VCaP (cell line): ENCODE results near the gene CLDN20.
"Not testable (repeated sequence)": the region's sequence is repeated elsewhere in the genome, so short reads cannot be mapped to it uniquely, and the experiment has no call there.

Experiments used
- H3K27ac ChIP-seq: fragments of 450-650 bp; 2 replicates; pipeline ENCODE4 v1.5.1; 2017
- CTCF ChIP-seq: fragments of 450-650 bp; conservative IDR thresholded peaks from 2 replicates; pipeline ENCODE4 v1.5.1; 2017; ENCODE audit warnings: mild to moderate bottlenecking, moderate library complexity

Gene CLDN20

GRCh38 chr6:155264693-155265320 is 994 bp downstream of the CLDN20 start:
- no peak for TF ChIP-seq CTCF
- no peak overlapping the region for H3K27ac ChIP-seq

GRCh38 chr6:155265843-155266535 is 2.2 kb downstream of the CLDN20 start:
- H3K27ac ChIP-seq = no peak overlapping the region
- TF ChIP-seq CTCF = no peak

GRCh38 chr6:155267411-155267810 is 3.6 kb downstream of the CLDN20 start:
- TF ChIP-seq CTCF = no peak
- no peak overlapping the region for H3K27ac ChIP-seq

GRCh38 chr6:155268088-155268867 is 4.5 kb downstream of the CLDN20 start:
- peak; percentile 53 for TF ChIP-seq CTCF
- not testable (repeated sequence) for H3K27ac ChIP-seq

GRCh38 chr6:155269765-155270164 is 6.0 kb downstream of the CLDN20 start:
- H3K27ac ChIP-seq = no peak overlapping the region
- no peak for TF ChIP-seq CTCF

GRCh38 chr6:155270561-155271091 is 6.8 kb downstream of the CLDN20 start:
- no peak overlapping the region for H3K27ac ChIP-seq
- TF ChIP-seq CTCF = no peak

GRCh38 chr6:155271145-155271544 is 7.3 kb downstream of the CLDN20 start:
- H3K27ac ChIP-seq = no peak overlapping the region
- TF ChIP-seq CTCF = no peak
